PC-3 (cell line): ENCODE measurements around the gene CYRIA. TPM values are rescaled to one million over a fixed set of nuclear protein-coding genes. Genes with fewer than 3 reads are reported as not detected.

Experiments used
- ATAC-seq: fragments of 200-7000 bp; cut with Tn5 transposase; 2 replicates; pipeline ENCODE4 v1.9.1; 2020; ENCODE audit warnings: mild to moderate bottlenecking, moderate library complexity
- BruUV-seq: library from RNA; stranded (reverse); fragments of 400-500 nt; replicated peaks from 2 replicates; lab custom pipeline; 2021; lab: Mats Ljungman, UMichigan
- CTCF ChIA-PET: fragments of 300-600 bp; sonication (Branson Sonifier 250); formaldehyde crosslinking; loops from one replicate; lab custom pipeline; 2022; ENCODE audit warnings: antibody characterized with exemption; lab: Charles Lee
- POLR2A ChIA-PET: fragments of 300-600 bp; sonication (Branson Sonifier 250); formaldehyde crosslinking; loops from one replicate; lab custom pipeline; 2022; ENCODE audit warnings: antibody characterized with exemption; ENCODE audit not compliant: unreplicated experiment; lab: Charles Lee
- DNase-seq: peaks from one replicate; pipeline ENCODE4 v3.0.0-alpha.2; 2015
- H2AFZ ChIP-seq: fragments of 300-600 bp; sonication (generic); 2 replicates; pipeline ENCODE4 v1.6.0; 2016; ENCODE audit warnings: antibody characterized with exemption, low read length
- H3F3A ChIP-seq: fragments of 300-600 bp; sonication (generic); one replicate; pipeline ENCODE4 v1.6.0; 2017; ENCODE audit warnings: antibody characterized with exemption, low read length, control low read depth, mild to moderate bottlenecking; ENCODE audit not compliant: unreplicated experiment
- H3K27ac ChIP-seq: fragments of 300-600 bp; sonication (generic); 2 replicates; pipeline ENCODE4 v1.5.1; 2016; ENCODE audit warnings: mild to moderate bottlenecking, low read length
- H3K27me3 ChIP-seq: fragments of 300-600 bp; sonication (generic); 2 replicates; pipeline ENCODE4 v1.6.1; 2016; ENCODE audit warnings: low read length, mixed read lengths
- H3K36me3 ChIP-seq: fragments of 300-600 bp; sonication (generic); 2 replicates; pipeline ENCODE4 v1.6.1; 2016; ENCODE audit warnings: low read depth, mixed run types, low read length, mixed read lengths
- H3K4me1 ChIP-seq: fragments of 300-600 bp; sonication (generic); 2 replicates; pipeline ENCODE4 v1.5.1; 2016; ENCODE audit warnings: low read length; ENCODE audit not compliant: insufficient read depth
- H3K4me2 ChIP-seq: fragments of 300-600 bp; sonication (generic); 2 replicates; pipeline ENCODE4 v1.6.0; 2016; ENCODE audit warnings: low read length
- H3K4me3 ChIP-seq: fragments of 300-600 bp; sonication (generic); 2 replicates; pipeline ENCODE4 v1.5.1; 2016; ENCODE audit warnings: mild to moderate bottlenecking, low read length, mixed read lengths
- H3K79me2 ChIP-seq: fragments of 300-600 bp; sonication (generic); 2 replicates; pipeline ENCODE4 v1.6.1; 2017; ENCODE audit warnings: low read length, mixed read lengths
- H3K9ac ChIP-seq: fragments of 300-600 bp; sonication (generic); 2 replicates; pipeline ENCODE4 v1.6.0; 2016; ENCODE audit warnings: mild to moderate bottlenecking, low read length
- H3K9me2 ChIP-seq: fragments of 300-600 bp; sonication (generic); replicated peaks from 2 replicates; pipeline ENCODE4 v1.6.1; 2016; ENCODE audit warnings: mixed run types, low read length, mixed read lengths
- H3K9me3 ChIP-seq: fragments of 300-600 bp; sonication (generic); 2 replicates; pipeline ENCODE4 v1.6.1; 2016; ENCODE audit warnings: low read length, mixed read lengths
- H4K20me1 ChIP-seq: fragments of 300-600 bp; sonication (generic); 2 replicates; pipeline ENCODE4 v1.6.1; 2016; ENCODE audit warnings: low read length, mixed read lengths
- CTCF ChIP-seq: fragments of 300-600 bp; sonication (generic); conservative IDR thresholded peaks from 2 replicates; pipeline ENCODE4 v1.5.1; 2017; ENCODE audit warnings: antibody characterized with exemption, low read depth, mild to moderate bottlenecking, low read length
- EZH2 ChIP-seq: fragments of 300-600 bp; sonication (generic); IDR thresholded peaks from one replicate; pipeline ENCODE4 v1.6.1; 2017; ENCODE audit warnings: antibody characterized with exemption, mild to moderate bottlenecking, low read length; ENCODE audit not compliant: unreplicated experiment
- EZH2phosphoT487 ChIP-seq: fragments of 300-600 bp; sonication (generic); IDR thresholded peaks from 2 replicates; pipeline ENCODE4 v1.6.1; 2018; ENCODE audit warnings: mild to moderate bottlenecking, antibody characterized with exemption, low read length, borderline replicate concordance
- intact Hi-C: fragments of 100-400 bp; cut with micrococcal nuclease; formaldehyde crosslinking; loops from 2 replicates; pipeline ENCODE4 v1.9.0; 2023
- total RNA-seq: library from RNA; depleted of rRNA; stranded (reverse); fragments of >200 nt; gene quantifications from 2 replicates; pipeline ENCODE4 v1.2.3, GENCODE V29; 2014

Gene CYRIA
- total RNA-seq, 1 experiment from 2014 or later: 0.15 TPM

- H3K36me3 ChIP-seq: no peaks in the 10 kb centered on the region
- ChIA-PET POLR2A (no interaction called here), CTCF (no interaction called here)
- no peaks in the 10 kb centered on the region for H3F3A ChIP-seq
- no peak overlapping the region for H3K4me2 ChIP-seq
- no peak overlapping the region for H3K4me3 ChIP-seq
- no peak for TF ChIP-seq CTCF
- no peak for TF ChIP-seq EZH2
- no peak for TF ChIP-seq EZH2phosphoT487
- no peak overlapping the region for H3K27ac ChIP-seq
- no peak overlapping the region for H2AFZ ChIP-seq
- no peaks in the 10 kb centered on the region for H4K20me1 ChIP-seq
- intact Hi-C loops: no loop called here
- ATAC-seq (no peak), DNase-seq (no peak)
- H3K9ac ChIP-seq: no peak overlapping the region
- H3K9me2 ChIP-seq: no peaks in the 10 kb centered on the region
- no peaks in the 10 kb centered on the region for H3K4me1 ChIP-seq
- H3K9me3 ChIP-seq: no peaks in the 10 kb centered on the region
- H3K79me2 ChIP-seq: no peaks in the 10 kb centered on the region
- H3K27me3 ChIP-seq: no peaks in the 10 kb centered on the region
- no TSS peak for BruUV-seq
Observed at GRCh38 chr2:16649353-16650286, 16.0 kb downstream of the CYRIA start.

- Histone ChIP-seq H3K9me2 (no peaks in the 10 kb centered on the region), H3K79me2 (no peaks in the 10 kb centered on the region), H4K20me1 (no peaks in the 10 kb centered on the region), H3K4me2 (no peak overlapping the region), H3K27me3 (no peaks in the 10 kb centered on the region), H3K9me3 (no peaks in the 10 kb centered on the region), H3K9ac (no peak overlapping the region), H3K4me1 (no peaks in the 10 kb centered on the region), H3K36me3 (no peaks in the 10 kb centered on the region), H3F3A (no peaks in the 10 kb centered on the region), H3K4me3 (no peak overlapping the region), H2AFZ (no peak overlapping the region), H3K27ac (no peak overlapping the region)
- BruUV-seq: no TSS peak
- TF ChIP-seq EZH2: no peak
- no peak for TF ChIP-seq EZH2phosphoT487
- no peak for TF ChIP-seq CTCF
- ChIA-PET POLR2A (no interaction called here), CTCF (no interaction called here)
- no peak for DNase-seq
- no peak for ATAC-seq
- intact Hi-C loops: no loop called here
Observed at GRCh38 chr2:16647992-16648617, 17.5 kb downstream of the CYRIA start.
